Ovary (tissue), 3 donors: ENCODE measurements around the gene ST6GALNAC3.

Experiments
- CTCF ChIP-seq, 3 donors: fragments of 450-650 bp in 2 of 3; fragments of 200-600 bp in 1 of 3; IDR thresholded peaks; one replicate each; pipeline versions ENCODE4 v1.5.1 to v1.8.0; 2016 to 2022; ENCODE audit warnings: antibody characterized with exemption in 3 of 3, mild to moderate bottlenecking in 1 of 3
- EP300 ChIP-seq: sonication (generic); formaldehyde crosslinking; IDR thresholded peaks from one replicate; pipeline ENCODE4 v1.6.1; 2017; ENCODE audit warnings: antibody characterized with exemption
- POLR2A ChIP-seq: fragments of 450-650 bp; IDR thresholded peaks from one replicate; pipeline ENCODE4 v1.6.1; 2017; ENCODE audit warnings: antibody characterized with exemption, mild to moderate bottlenecking, moderate library complexity
- donor health status: DM: no; HTN: no; CAD: no.

- TF ChIP-seq CTCF (IDR thresholded peaks at IDR 0.05), result no peak
- no peak for TF ChIP-seq POLR2A
- no peak for TF ChIP-seq EP300
Measured at GRCh38 chr1:76179219-76179698, 104.7 kb downstream of the ST6GALNAC3 start.
